SIG-M5 treated with dmso at 0.1 percent for 504 hours (cell line): ENCODE measurements around the gene SCAI.

Source experiments
- DNase-seq: peaks from one replicate; lab custom pipeline; 2025; ENCODE audit not compliant: unreplicated experiment; lab: John Stamatoyannopoulos, UW

The SCAI gene

DNA sequence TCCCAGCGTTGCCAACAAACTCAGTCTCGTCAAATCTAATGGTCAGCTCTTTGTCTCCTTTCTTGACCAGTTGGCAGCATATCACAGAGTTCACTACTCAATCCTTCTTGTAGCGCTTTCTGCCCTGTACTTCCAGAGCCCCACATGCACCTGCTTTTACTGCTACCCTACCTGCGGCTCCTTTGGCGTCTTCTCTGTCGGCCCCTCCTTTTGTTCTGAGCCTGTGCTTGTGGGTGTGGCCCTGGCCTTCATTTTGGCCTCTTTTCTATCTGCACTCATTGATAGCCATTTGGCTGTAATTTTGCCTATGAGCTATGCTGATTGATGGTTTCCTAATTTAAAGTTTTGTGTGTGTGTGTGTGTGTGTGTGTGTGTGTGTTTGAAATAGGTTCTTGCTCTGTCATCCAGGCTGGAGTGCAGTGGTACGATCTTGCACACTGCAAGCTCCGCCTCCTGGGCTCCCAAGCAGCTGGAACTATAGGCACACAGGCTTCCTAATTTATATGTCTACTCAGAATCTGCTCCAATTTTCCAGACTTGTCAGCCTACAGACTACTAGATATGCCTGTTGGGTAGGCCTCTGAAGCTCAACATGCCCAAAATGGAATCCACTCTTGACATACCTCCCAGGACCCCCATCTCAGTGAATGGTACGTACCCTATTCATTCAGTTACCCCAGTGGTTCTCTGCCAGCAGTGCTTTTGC, 249.1 kb downstream of the SCAI start:
- DNase-seq = no peak
